HG03280 (cell line): Measurements from ENCODE around the gene DCBLD1.
"Not testable (repeated sequence)": the region's sequence is repeated elsewhere in the genome, so short reads cannot be mapped to it uniquely, and the experiment has no call there.

ENCODE experiments used
- ATAC-seq: cut with Tn5 transposase; IDR thresholded peaks from one replicate; pipeline ENCODE4 v1.9.1; 2021; ENCODE audit warnings: mild to moderate bottlenecking, moderate library complexity; ENCODE audit not compliant: unreplicated experiment

DCBLD1 gene

DNA sequence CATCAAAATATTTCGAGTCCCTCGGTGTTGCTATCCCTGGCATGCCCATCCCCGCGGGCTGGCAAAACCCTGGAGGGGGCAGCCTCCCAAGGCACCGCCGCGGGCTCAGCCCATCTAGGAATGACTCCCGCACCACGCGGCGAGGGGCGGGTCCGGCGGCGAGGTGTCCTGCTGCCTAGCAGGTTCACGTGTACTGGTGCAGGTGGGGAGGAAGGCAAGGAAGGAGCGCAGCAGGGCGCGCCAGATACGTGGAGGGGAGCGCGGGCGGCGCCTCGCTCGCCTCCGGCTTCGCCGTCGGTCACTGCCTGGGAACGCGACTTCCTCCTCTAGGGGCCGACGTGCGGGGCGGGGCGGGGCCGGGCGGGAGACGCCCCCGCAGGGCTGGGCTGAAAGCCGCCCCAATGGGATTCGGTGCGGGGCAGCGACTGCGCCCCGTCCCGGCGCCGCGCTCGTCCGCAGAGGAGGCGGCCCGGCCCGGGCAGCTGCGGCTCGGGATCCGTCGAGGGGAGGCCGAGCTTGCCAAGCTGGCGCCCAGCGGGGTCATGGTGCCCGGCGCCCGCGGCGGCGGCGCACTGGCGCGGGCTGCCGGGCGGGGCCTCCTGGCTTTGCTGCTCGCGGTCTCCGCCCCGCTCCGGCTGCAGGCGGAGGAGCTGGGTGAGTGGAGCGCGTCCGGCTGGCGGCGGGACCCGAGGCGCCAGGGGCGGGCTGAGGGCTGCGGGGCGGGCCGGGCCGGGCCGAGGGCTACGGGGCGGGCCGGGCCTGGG is at the start of gene DCBLD1:
TSS of gene DCBLD1 (plus strand) at position 435 of the 764 bp plus-strand sequence. CDS start at position 543, 108 bp downstream.
- peak; percentile 81 for ATAC-seq

DNA sequence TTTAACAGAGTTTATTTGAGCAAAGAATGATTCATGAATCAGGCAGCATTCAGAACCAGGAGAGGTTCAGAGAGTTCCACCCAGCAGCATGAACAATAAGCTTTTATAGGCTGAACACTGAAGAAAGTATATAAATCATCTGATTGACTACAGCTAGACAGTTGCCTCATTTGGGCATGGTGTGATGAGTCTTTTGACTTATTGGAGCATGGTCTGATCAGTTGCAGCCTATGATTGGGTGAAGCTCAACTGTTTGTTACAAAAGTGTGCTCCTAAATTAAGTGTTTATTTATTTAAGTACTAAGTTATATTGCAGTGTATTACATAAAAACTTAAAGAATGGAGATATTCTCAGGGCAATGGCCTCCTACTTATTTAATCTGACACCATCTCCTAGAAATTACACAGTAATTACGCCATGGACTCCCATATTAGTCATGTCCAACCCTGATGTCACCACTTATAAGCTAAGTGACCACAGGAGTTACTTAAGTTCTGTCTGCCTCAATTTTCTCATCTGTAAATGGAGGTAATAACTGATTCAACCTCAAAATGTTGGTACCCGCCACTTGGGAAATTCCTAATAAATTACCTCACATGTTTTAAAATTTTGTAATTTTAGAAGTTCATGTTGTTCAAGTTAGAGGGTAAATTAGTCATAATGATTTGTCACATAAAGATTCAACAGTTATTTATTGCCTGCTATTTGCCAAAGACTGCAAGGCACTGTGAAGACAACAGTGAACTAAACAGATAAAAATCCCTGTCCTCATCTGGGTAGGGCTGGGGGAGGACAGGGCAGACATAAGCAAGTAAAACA is 41.6 kb upstream of the DCBLD1 start:
- ATAC-seq, result no peak

DNA sequence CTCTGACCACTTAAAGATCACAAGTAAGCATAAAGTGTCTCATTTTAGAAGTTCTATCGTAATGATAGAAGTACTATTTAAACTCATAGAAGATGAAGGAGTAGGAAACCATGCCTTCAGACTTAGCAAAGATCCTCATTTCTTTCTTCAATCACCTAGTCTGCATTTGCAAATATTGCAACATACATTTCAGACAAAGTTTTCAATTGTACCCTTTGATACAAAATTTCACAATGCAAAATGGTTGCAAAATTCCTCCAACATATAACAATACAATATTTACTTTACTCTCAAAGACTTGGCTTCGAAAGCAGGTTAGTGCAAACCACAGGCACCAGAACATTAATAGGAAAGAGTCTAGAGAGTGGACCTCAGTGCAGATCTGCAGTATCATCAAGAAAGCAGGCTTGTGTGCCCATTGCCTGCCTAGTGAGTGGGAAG is 40.6 kb upstream of the DCBLD1 start:
- no peak for ATAC-seq

DNA sequence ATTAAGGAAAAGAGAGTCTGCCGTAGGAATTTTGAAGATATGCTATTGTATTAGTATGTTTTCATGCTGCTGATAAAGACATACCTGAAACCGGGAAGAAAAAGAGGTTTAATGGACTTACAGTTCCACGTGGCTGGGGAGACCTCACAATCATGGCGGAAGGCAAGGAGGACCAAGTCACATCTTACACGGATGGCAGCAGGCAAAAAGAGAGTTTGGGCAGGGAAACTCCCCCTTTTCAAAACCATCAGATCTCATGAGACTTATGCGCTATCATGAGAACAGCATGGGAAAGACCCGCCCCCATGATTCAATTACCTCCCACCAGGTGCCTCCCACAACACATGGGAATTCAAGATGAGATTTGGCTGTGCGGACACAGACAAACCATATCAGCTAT is 40.2 kb upstream of the DCBLD1 start:
- not testable (repeated sequence) for ATAC-seq

DNA sequence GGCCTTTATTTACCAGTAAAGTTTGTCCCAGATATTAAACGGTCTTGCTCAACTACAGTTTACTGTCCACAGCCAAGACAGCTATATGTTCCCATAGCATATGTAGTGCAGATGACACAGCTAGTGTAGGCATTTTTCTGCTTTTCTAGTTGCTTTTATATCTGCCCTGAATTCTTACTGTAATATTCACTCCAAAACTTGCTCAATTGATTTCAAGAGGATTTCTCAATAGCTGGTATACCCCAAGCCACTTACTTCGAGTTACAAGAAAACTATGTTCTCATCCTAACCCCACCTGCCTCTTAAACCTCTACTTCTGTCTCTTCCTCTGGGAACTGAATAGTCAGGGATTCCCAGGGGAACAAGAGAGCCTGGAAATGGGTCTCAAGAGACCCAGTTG is 37.9 kb upstream of the DCBLD1 start:
- no peak for ATAC-seq

DNA sequence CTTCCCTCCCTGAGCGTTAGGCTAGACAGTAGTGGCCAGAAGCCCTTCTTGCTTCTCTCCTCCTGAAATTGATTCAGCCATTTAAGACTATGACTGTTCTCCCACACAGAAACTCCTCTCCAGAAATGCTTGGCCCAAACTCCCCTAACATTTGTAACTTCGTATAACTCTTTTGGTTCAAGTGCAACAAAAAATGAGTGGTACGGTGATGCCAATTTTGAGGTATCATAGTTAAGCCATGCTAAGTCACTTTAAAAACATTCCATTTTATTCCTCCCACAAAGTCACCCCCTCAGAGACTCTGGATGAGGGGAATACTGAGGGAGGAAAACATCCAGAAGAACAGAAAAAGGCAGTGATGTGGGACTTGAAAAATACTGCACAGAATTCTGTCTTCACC is 35.6 kb upstream of the DCBLD1 start:
- no peak for ATAC-seq

- no peak for ATAC-seq
Observed at GRCh38 chr6:117448011-117448410, 34.5 kb upstream of the DCBLD1 start.

GRCh38 chr6:117448732-117449485 is 33.6 kb upstream of the DCBLD1 start:
- ATAC-seq, result no peak

DNA sequence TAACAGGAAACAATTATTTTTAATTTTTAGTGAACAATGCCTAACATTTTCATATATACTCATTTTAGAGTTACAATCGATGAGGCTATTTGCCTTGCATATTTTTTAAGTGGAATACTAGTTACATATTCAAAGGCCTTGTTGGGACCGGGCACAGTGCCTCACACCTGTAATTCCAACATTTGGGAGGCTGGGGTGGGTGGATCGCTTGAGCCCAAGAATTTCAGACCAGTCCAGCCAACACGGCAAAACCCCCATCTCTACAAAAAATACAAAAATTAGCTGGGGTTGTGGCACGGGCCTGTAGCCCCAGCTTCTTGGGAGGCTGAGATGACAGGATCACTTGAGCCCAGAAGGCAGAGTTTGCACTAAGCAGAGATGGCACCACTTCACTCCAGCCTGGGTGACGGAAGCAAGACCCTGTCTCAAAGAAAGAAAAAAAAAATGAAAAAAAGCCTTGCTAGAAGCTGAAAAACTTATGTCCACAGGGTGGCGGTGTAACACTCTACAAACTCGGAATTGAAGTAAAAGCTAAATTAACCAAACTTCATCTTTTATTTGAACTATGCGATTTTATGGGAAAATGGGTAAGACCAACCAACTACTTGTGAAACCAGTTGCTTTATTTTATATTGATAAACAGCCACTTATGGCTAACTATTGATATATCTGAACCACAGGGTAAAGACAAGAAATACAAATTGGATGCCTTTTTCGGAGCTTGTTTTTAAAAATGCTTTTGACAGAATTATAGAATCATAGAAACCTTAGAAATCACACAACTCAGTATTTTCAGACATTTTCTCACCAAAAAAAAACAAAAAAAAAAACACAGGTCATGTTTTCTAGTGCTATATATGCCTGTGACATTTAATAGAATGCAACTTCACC is 32.7 kb upstream of the DCBLD1 start:
- ATAC-seq, result no peak

DNA sequence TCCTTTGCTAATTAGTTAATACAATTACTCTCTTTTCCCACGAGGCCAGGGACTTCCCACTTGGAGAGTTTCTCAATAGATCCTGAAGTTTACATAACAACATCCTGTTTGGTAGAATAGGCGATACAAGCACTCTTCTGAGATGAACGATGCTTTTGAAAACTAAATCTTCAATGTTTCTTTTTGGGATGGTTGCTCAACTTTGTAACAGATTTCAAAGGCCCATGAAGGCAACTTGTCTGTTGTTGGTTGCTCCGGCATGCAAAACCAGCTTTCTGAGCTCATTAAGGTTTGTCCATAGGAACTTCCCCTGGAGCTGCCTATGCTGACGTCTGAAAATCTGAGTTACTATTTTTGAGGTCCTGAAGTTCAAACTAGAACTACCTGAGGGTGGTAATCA is 30.8 kb upstream of the DCBLD1 start:
- no peak for ATAC-seq

- ATAC-seq, result no peak
Observed at GRCh38 chr6:117456250-117456649, 26.2 kb upstream of the DCBLD1 start.

DNA sequence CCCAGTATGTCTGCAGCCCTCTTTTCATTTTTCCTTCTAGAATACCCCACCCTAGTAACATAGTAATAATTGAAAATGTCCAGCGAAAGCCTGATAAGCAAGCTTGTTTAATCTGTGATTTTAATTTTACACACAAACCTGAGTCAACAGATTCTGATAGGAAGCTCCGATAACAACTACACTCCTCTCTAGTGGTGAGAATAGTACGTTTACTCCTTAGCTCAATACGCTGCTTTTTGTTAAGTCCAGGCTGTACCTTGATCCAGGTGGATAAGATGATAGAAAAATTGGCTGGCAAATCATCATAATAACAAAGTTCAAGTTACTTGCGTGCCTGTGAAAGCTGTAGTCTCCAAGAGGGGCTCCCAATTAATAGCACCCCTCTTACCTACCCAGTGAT is 25.5 kb upstream of the DCBLD1 start:
- ATAC-seq, result no peak

- ATAC-seq, result no peak
Observed at GRCh38 chr6:117459204-117459944, 23.1 kb upstream of the DCBLD1 start.

DNA sequence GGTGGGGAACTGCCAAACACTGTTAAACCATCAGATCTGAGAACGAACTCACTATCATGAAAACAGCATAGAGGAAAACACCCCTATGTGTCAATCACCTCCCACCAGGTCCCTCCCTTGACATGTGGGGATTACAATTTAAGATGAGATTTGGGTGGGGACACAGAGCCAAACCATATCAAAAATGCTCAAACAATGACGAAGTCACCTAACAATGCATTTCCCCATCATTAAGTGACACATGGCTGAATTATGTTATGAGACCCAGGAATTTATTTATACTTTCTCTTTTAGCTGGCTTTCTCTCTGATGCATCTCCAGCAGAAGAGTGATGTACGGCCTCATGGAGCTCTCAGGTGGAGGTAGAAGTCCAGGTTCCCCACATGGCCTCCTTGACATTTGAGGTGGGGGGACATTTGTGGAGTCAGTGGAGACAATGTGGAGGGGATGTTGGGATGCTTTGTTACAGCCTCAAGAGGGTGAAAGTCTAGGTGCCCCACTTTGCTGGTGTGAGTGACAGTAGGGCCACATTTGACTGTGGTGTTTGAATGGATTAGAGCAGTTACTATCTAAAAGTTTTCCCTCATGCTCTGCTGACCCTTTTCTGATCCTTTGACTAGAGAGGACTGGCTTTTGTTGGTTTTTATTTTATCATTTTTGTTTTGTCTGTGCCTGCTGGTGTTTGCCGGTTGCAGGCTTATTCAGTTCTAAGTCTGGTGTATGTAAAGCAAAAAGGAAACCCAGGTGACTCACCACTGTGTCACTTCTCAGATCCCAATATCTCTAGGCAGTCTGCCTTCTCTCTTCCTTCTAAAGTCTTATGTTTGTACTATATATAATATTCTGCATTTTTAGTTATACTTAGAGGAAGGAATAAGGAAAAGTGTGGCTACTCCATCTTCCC is 18.5 kb upstream of the DCBLD1 start:
- ATAC-seq, result peak; percentile 82

DNA sequence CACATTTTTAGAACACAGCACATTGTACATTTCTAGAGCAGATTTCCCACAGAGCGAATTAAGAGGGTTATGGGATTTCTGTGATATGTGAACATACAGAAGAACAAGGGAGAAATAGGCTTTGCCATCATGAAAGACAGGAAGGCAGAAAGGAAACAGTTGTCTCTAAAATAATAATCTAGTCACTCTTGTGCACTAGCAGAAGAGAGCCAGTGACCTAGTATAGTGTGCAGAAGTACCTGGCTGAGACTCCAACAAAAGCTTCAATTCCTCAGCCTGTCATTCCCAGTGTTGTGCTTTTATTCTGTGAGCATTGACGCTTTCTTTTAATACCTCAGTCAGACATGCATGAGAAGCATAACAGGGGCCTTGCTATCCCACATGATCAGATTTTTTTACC is 17.8 kb upstream of the DCBLD1 start:
- ATAC-seq, result no peak

- no peak for ATAC-seq
Observed at GRCh38 chr6:117465691-117466090, 16.8 kb upstream of the DCBLD1 start.

DNA sequence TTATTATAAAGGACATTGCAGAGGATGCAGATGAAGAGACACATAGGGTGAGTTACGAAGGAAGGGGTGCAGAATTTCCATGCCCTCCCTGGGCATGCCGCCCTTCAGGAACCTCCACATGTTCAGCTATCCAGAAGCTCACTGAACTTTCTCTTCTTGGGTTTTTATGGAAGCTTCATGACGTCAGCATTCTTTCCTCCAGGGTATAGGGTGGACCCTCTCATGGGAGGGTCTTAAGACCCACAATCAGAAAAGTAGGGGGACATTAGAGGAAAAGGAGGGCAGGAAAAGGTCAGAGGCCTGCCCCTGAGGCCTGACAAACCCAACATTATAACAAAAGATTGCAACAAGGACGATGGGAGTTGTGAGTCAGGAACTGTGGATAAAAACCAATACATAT is 14.6 kb upstream of the DCBLD1 start:
- ATAC-seq, result no peak

DNA sequence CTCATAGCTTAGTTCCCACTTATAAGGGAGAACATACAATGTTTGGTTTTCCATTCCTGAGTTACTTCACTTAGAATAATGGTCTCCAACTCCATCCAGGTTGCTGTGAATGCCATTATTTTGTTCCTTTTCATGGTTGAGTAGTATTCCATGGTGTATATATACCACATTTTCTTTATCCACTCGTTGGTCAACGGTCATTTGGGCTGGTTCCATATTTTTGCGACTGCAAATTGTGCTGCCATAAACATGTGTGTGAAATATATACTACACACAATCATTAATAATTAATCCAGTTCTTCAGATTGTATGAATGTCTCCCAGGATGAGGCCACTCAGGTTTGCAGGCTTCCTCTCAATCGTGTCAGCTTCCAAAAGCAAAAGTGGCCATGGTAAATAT is 13.9 kb upstream of the DCBLD1 start:
- not testable (repeated sequence) for ATAC-seq

DNA sequence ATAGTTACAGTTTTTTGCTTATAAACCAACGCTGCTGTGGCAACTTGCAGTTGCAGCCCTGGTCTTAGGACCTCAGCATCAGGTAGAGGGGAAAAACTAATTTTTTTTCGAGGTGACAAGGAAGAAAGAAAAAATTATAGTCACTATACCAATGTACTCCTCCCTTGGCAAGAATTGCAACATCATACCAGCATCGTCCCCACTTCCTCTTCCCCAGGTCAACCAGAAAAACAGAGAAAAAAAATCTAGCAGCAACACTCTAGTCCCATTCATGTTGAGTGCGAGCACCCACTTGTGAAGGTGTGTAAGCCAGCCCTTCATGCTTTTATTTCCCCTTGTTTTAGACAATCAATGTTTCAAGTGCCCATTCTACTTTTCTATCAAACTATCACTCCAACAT is 13.1 kb upstream of the DCBLD1 start:
- ATAC-seq, result no peak
